Heart left ventricle (tissue), 13 donors: ENCODE measurements around the gene GNG7.

Experiments
- CTCF ChIP-seq, 12 donors: fragments of 200-600 bp; sonication (generic) in 4 of 12; IDR thresholded peaks; one replicate each; pipeline versions ENCODE4 v1.5.0 to v1.8.0; 2018 to 2022; ENCODE audit warnings: antibody characterized with exemption in 12 of 12, mild to moderate bottlenecking in 5 of 12
- POLR2A ChIP-seq, 2 donors: fragments of 450-650 bp; IDR thresholded peaks; one replicate each; pipeline ENCODE4 v1.6.1; 2017; ENCODE audit warnings: antibody characterized with exemption in 2 of 2, mild to moderate bottlenecking in 2 of 2, moderate library complexity in 2 of 2
- donor health status: ischemic (EF 13 %, LVEDD 7.1; RV severe dilation, severe dysfunction).
- donor health status: DM: no; HTN: yes; CAD: no.
- donor health status: DM: no; HTN: no; CAD: no.
- donor health status: ischemic (EF 25% LVEDD 6.9; RV normal size, moderate dysfunction).
- donor health status: ischemic (EF 25% LVEDD 5.7; RV mildly dilated, moderate dysfunction).
- donor health status: ischemic (EF 35%, LVEDD 5.7; RV mildly dilated, moderate dysfunction).
- donor health status: nonischemic (EF 11% LVEDD 7.7; RV severe dilation, severe dysfunction).
- donor health status: DM: yes; HTN: yes; CAD: no.
- donor health status: PGD.
- donor health status: ischemic (EF 29% LVEDD 5.4; RV normal size, mild dysfunction).
- donor health status: nonischemic (EF 23%, LVEDD 6.1; RV moderate dilation, normal function).

GRCh38 chr19:2567580-2567979 is 134.9 kb downstream of the GNG7 start:
- TF ChIP-seq CTCF (IDR thresholded peaks at IDR 0.05): no peak
- TF ChIP-seq POLR2A (IDR thresholded peaks at IDR 0.05): no peak
